Raji (cell line): Measurements from ENCODE around the gene DPYD.

Source experiments
- POLR2A ChIP-seq: IDR thresholded peaks from 2 replicates; pipeline ENCODE4 v1.6.1; 2011; ENCODE audit warnings: low read depth, low read length, control low read depth; ENCODE audit not compliant: insufficient read depth

DPYD gene

GRCh38 chr1:97563926-97564325 is 356.9 kb downstream of the DPYD start:
- TF ChIP-seq POLR2A, result no peak

GRCh38 chr1:97562081-97562480 is 358.8 kb downstream of the DPYD start:
- no peak for TF ChIP-seq POLR2A

GRCh38 chr1:97560714-97561113 is 360.1 kb downstream of the DPYD start:
- no peak for TF ChIP-seq POLR2A

- TF ChIP-seq POLR2A, result no peak
These were observed 366.9 kb downstream of the DPYD start for GRCh38 chr1:97553971-97554370.

GRCh38 chr1:97551113-97551512 is 369.7 kb downstream of the DPYD start:
- no peak for TF ChIP-seq POLR2A

- TF ChIP-seq POLR2A, result no peak
These were observed 375.4 kb downstream of the DPYD start for GRCh38 chr1:97545446-97545845.

GRCh38 chr1:97540346-97540888 is 380.4 kb downstream of the DPYD start:
- TF ChIP-seq POLR2A, result no peak

- no peak for TF ChIP-seq POLR2A
These were observed 382.7 kb downstream of the DPYD start for GRCh38 chr1:97538113-97538512.

GRCh38 chr1:97533358-97533757 is 387.5 kb downstream of the DPYD start:
- TF ChIP-seq POLR2A, result no peak

- no peak for TF ChIP-seq POLR2A
These were observed 391.2 kb downstream of the DPYD start for GRCh38 chr1:97529600-97529999.

GRCh38 chr1:97524211-97524610 is 396.6 kb downstream of the DPYD start:
- no peak for TF ChIP-seq POLR2A

- no peak for TF ChIP-seq POLR2A
These were observed 404.2 kb downstream of the DPYD start for GRCh38 chr1:97516588-97516987.

GRCh38 chr1:97508653-97509218 is 412.1 kb downstream of the DPYD start:
- no peak for TF ChIP-seq POLR2A

GRCh38 chr1:97507863-97508262 is 413.0 kb downstream of the DPYD start:
- TF ChIP-seq POLR2A, result no peak

GRCh38 chr1:97506368-97506767 is 414.5 kb downstream of the DPYD start:
- no peak for TF ChIP-seq POLR2A

GRCh38 chr1:97505816-97506215 is 415.0 kb downstream of the DPYD start:
- TF ChIP-seq POLR2A, result no peak

GRCh38 chr1:97505289-97505688 is 415.5 kb downstream of the DPYD start:
- TF ChIP-seq POLR2A, result no peak

GRCh38 chr1:97502360-97502759 is 418.5 kb downstream of the DPYD start:
- TF ChIP-seq POLR2A, result no peak

- no peak for TF ChIP-seq POLR2A
These were observed 419.2 kb downstream of the DPYD start for GRCh38 chr1:97501628-97502027.
